HUDEP-2 (cell line): ENCODE data around the gene POLR3K.

ENCODE experiments used
- DNase-seq, 76 experiments: peaks; one replicate each; lab custom pipeline; 2025; ENCODE audit not compliant: unreplicated experiment in 76 of 76; lab: John Stamatoyannopoulos, UW

Gene POLR3K

DNA sequence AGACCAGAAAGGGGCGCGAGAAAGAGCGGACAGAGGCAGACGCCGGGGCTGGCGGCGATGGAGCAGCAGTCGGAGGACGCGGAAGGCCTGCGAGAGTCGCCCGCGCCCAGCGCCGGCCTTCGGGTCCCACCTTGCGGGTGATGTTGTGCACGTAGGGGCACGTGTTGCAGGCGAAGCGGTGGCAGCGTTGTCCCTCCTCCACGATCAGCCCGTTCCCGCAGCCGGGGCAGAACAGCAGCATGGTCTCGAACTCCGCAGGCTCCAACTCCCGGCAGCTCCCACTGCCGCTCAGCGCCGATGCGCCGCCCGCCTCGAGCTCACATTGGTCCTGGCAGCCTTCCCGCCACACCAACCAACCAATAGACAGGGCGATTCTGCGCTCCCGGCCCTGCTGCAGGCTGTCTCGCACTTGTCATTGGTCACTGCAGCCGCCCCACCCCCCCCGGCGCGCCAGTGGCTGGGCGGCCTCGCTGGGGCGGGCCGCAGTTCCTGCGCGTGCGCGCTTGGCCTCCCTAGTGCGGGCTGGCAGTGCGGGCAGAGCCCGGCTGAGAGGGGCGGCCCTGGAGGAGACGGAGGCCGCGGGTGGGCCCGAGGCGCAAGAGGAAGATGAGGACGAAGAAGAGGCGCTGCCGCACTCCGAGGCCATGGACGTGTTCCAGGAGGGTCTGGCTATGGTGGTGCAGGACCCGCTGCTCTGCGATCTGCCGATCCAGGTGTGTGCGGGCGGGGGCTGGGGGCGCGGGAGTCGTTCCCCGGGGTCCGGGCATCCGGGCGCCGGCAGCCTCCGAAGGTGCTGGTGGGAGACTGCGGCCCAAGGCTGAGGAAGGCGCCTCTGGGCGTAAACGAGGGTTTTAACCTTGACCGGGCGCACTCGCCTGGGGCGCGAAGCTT lies at the start of gene POLR3K, which contains the start of gene SNRNP25:
POLR3K (minus strand) TSS at position 263 of the 891 bp plus-strand sequence; CDS start at position 241, 22 bp downstream.
SNRNP25 (plus strand) TSS at position 483 of the 891 bp plus-strand sequence; CDS start at position 672, 189 bp downstream.
- DNase-seq: peak in 75 of 76 experiments; percentile 73 to 99 (median 98)

DNA sequence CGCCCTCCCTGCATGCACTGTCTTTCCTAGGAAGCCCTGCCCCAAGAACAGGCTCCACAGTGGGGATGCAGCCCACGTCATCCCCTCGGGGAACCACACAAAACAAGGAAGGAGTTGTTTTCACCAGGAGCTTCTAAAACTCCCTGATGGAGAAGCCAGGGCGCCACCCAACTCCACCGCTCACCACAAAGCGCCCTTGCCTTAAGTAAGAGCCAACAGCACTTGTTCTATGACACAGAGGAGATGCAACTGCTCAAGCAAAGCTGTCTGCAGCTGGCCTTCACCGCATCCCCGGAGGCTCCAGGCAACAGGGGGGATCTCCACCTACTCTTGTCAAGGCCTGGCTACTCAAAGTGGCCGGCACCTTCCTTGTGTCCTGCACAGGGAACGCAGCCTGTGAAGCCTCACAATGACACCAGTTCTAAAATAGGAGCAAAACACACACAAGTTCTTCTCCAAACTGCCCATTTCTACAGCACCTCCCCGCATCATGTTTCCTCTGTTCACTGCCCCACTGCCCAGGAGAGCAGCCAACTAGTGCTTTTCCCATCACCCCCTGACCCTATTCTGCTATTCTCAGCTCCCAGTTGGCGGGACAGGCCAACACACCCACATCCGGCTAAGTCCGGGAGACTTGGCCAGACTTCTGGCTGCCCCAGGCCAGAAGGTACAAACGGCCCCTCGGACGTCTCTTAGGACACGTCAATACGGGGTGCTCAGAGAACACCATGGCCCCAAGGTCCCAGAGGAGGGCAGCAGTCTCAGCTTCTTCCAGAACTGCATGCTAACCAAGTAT lies 48.9 kb upstream of the POLR3K start:
- DNase-seq: no peak

GRCh38 chr16:101586-101985 lies 48.2 kb upstream of the POLR3K start:
- DNase-seq: no peak

DNA sequence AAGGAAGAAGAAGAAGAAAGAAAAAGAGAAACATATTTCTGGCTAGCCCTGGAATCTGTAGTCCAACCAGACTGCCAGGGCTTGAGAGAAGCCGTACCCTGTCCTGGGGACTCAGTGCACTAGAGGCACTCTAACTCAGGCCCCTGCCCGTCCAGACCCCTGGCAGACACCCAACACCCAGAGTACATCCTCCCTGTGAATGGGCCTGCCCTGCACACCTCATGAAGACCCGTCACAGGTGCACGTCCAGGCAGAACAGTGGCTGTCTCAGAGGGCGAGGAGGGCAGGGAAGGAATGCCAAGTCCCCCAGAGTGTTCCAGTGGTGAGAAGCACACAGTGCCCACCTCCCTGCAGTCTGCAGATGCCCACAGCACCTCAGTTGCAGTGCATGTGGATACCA lies 47.6 kb upstream of the POLR3K start:
- no peak for DNase-seq

GRCh38 chr16:97822-98221 lies 44.4 kb upstream of the POLR3K start:
- DNase-seq: no peak

GRCh38 chr16:96935-97381 lies 43.5 kb upstream of the POLR3K start:
- peak in 74 of 76 experiments; percentile 26 to 95 (median 87) for DNase-seq

GRCh38 chr16:94918-95265 lies 41.5 kb upstream of the POLR3K start:
- DNase-seq: peak in 2 of 76 experiments; percentile 7 to 47

- DNase-seq: no peak
These were observed 39.3 kb upstream of the POLR3K start for GRCh38 chr16:92431-93339.

- DNase-seq: peak in 66 of 76 experiments; percentile 13 to 81 (median 52)
These were observed 38.1 kb upstream of the POLR3K start for GRCh38 chr16:91484-91883.

DNA sequence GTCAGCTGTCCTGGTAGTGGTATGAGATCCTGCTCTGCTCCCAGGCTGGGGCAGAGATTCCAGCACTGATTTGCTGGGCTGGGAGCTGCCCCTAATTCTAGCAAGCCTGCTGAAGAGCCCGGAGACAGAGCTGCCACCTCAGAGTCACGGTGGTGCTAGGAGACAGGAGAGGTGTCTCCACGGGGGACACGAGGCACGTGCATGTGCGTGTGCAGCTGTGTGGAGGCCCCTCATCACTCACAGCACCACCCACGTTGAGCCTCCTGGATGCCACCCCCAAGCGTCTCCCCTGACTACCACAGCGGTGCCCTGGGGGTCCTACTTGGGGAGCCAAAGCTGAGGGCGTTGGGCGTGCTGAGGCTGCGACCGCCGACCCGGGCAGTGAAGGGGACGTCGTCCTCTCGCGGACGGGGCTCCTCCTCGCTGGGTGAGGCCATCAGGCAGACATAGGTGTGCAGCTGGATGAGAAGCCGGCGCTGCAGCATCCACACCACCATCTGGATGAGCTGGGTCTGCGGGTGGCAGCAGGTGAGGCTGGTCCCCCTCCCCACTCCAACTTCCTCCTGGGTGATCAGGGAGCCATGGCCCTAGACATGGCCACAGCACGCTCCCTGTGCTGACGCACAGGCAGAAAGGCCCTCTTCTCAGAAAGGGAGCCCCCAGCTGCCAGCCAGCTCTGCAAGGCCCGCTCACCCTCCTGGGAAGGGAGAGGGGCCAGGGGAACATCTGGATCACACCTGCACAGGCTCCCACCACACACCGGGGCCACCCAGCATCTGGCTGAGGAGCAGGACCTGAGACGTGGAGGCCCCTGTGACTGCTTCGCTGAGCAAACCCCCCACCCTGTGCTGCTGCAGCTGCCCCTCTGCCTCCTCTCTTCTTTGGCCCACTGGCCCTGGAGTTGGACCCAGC lies 36.2 kb upstream of the POLR3K start:
- DNase-seq: no peak

GRCh38 chr16:88613-89012 lies 35.2 kb upstream of the POLR3K start:
- DNase-seq: no peak

DNA sequence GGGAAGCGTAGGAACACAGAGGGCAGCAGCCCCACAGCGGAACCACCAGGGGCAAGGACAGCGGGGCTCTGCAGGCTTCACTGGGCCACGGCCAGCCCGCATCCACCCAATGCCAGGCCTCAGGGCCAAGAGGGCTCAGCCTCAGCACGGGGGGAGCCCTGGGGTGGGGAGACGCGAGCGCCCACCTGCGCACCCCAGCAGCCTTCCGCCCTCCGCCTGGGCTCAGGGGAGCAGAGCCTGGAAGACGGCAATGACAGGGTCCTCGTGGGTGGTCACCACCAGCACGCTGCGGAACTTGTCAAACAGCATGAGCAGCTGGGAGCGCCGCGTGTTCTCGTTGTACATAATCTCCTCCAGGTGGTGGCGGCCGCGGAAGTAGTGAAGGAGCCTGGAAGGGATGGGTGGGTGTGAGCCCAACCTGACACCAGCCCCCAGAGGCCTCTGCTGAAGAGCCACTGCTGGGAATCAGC lies 33.1 kb upstream of the POLR3K start:
- DNase-seq: no peak

DNA sequence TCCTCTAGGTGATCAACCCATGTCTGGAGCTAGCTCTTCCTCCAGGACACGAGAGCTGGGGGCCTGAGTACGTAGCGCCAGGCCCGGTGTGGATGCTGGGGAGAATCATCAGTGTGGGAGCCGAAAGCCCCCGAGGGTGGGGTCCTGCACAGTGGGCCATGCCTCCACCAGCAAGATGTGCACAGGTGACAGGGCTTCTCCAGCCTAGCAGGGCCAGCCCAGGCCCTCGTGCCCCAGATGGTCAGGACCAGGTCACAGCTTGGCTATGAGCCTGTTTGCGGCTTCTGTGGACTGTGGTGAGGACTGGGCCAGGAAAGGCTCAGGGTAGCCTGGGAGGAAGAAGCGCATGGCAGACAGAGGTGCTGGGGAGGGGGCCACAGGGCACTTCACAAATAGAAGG lies 32.5 kb upstream of the POLR3K start:
- DNase-seq: no peak

GRCh38 chr16:85407-85782 lies 32.0 kb upstream of the POLR3K start:
- no peak for DNase-seq

DNA sequence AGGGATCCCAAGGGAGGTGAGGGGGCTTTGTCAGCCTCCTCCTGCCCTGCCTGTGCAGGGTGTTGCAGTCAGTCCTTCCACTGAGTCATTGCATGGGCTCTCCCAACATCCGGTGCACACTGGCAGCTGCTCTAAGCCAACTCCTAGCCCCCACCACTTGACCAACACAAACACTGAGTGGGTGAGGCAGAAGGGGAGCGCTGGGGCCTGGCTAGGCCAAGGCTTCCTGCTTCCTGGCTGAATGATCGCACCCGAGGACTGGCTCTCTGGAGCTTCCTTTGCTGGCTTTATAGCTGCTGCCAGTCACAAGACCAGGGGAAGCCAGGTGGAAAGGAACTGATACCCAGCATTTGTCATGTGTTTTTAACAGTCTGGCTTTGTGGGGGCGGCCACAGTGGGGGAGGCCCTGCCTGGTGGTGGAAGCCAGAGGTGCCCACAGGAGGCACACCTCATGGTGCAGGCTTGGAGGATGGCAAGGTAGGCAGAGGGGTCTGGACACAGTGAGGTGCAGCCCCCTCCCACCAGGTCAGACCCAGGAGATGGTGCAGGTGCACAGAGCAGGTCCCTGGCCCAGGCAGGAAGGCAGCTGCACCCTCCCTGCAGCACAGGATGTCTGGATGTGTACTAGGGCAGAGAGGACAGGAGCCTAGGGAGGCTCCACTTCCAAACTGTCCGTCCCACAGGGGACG lies 31.5 kb upstream of the POLR3K start:
- DNase-seq: peak in 50 of 76 experiments; percentile 8 to 75 (median 40)

GRCh38 chr16:83781-84615 lies 30.6 kb upstream of the POLR3K start:
- no peak for DNase-seq

GRCh38 chr16:83060-83603 lies 29.7 kb upstream of the POLR3K start:
- DNase-seq: no peak
